ENCODE measurements around the gene FETUB. TPM values are rescaled to one million over a fixed set of nuclear protein-coding genes. Genes with fewer than 3 reads are reported as not detected.
"Not testable (repeated sequence)": the region's sequence is repeated elsewhere in the genome, so short reads cannot be mapped to it uniquely, and the experiment has no call there.

The FETUB gene
- total RNA-seq, 1 experiment from 2014 or later: not detected

- DNase-seq (ENCODE audit: unreplicated experiment): no peak
- peaks cover 10% of the 10 kb centered on the region for H3K4me1 Mint-ChIP-seq (ENCODE audit: insufficient read depth, unreplicated experiment)
- POLR2A ChIA-PET: interaction anchor here (0.7 to 3.1 kb wide), 8 partner anchors 8 to 150 kb away, joined by 3 to 11 read pairs (median 4); partner anchors contain the start of genes EIF4A2 and TBCCD1
- no TSS peak for BruUV-seq (replicated peaks)
- TF ChIP-seq CTCF (IDR thresholded peaks at IDR 0.05; ENCODE audit: unreplicated experiment): no peak
- no peaks in the 10 kb centered on the region for H3K36me3 Mint-ChIP-seq (ENCODE audit: insufficient read depth, unreplicated experiment)
- no peak overlapping the region for H3K27ac Mint-ChIP-seq (ENCODE audit: low read depth, unreplicated experiment)
- H3K27me3 Mint-ChIP-seq (ENCODE audit: insufficient read depth, unreplicated experiment): no peaks in the 10 kb centered on the region
- CTCF ChIA-PET: interaction anchor here (1.0 to 1.6 kb wide), 3 partner anchors 17 to 19 kb away, joined by 3 to 7 read pairs (median 4); no protein-coding TSS in a partner anchor
- intact Hi-C loops (cut with micrococcal nuclease): no loop called here
- no peaks in the 10 kb centered on the region for H3K9me3 Mint-ChIP-seq (ENCODE audit: unreplicated experiment)
- no peak overlapping the region for H3K4me3 Mint-ChIP-seq (ENCODE audit: unreplicated experiment)
Observed at GRCh38 chr3:186633481-186633880, 6.7 kb upstream of the FETUB start.

GRCh38 chr3:186634207-186634606, 6.0 kb upstream of the FETUB start:
- POLR2A ChIA-PET: interaction anchor here (1.5 to 3.1 kb wide), 2 partner anchors 44 to 149 kb away, joined by 4 to 11 read pairs; partner anchors contain the start of gene EIF4A2
- H3K9me3 Mint-ChIP-seq (ENCODE audit: unreplicated experiment); H3K27ac Mint-ChIP-seq (ENCODE audit: low read depth, unreplicated experiment); intact Hi-C loops (cut with micrococcal nuclease); H3K4me3 Mint-ChIP-seq (ENCODE audit: unreplicated experiment); H3K36me3 Mint-ChIP-seq (ENCODE audit: insufficient read depth, unreplicated experiment); DNase-seq (ENCODE audit: unreplicated experiment); BruUV-seq (replicated peaks); H3K27me3 Mint-ChIP-seq (ENCODE audit: insufficient read depth, unreplicated experiment): not testable (repeated sequence)
- H3K4me1 Mint-ChIP-seq (ENCODE audit: insufficient read depth, unreplicated experiment): peaks cover 13% of the 10 kb centered on the region
- CTCF ChIA-PET: interaction anchor here (1.1 to 3.5 kb wide), 3 partner anchors 17 to 20 kb away, joined by 3 to 18 read pairs (median 7); no protein-coding TSS in a partner anchor

DNA sequence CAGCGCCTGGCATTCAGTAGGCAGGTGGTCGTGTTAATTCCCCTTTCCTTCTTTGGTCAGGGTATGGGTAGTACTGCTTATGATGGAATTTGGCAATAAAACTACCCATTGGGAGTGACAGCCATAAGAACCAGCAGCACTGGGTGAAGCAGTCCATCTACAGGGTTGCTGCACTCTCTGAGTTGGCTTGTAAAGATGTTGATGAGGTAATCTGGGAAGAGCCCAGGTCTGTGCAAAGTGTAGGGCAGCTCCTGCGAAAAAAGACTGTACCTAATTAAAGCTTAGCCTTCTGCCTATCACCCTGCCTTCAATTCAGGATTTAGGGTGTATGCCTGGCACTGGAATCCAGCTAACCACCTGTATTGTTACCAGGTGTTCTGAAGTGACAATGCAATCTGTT, 4.7 kb upstream of the FETUB start:
- H3K27me3 Mint-ChIP-seq (ENCODE audit: insufficient read depth, unreplicated experiment): no peaks in the 10 kb centered on the region

DNA sequence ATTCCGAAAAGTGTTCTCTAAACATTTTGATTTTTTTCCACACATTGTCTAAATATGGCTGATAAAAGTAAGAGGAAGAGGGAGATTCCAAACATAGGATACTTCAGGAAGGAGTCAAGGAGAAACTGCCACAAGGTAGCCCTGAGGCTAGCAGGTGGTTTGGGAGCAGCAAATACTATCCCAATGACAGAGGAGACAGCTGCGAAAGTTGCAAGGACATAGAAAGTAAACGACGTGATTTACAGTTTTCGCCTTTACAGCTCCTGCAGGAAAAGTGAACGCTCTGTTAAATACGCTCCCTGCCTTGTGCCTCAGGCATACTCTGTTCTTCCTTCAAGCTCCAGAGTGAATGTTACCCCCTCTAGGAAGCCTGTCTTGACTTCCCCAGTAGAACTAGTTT, 3.7 kb upstream of the FETUB start:
- BruUV-seq (replicated peaks): no TSS peak
- no peaks in the 10 kb centered on the region for H3K36me3 Mint-ChIP-seq (ENCODE audit: insufficient read depth, unreplicated experiment)
- POLR2A ChIA-PET: interaction anchor here (1.1 to 2.4 kb wide), 2 partner anchors 11 to 147 kb away, joined by 3 to 11 read pairs; partner anchors contain the start of gene EIF4A2
- H3K27ac Mint-ChIP-seq (ENCODE audit: low read depth, unreplicated experiment): no peak overlapping the region
- intact Hi-C loops (cut with micrococcal nuclease): no loop called here
- peaks cover 34% of the 10 kb centered on the region for H3K4me1 Mint-ChIP-seq (ENCODE audit: insufficient read depth, unreplicated experiment)
- H3K27me3 Mint-ChIP-seq (ENCODE audit: insufficient read depth, unreplicated experiment): no peaks in the 10 kb centered on the region
- no peaks in the 10 kb centered on the region for H3K9me3 Mint-ChIP-seq (ENCODE audit: unreplicated experiment)
- H3K4me3 Mint-ChIP-seq (ENCODE audit: unreplicated experiment): no peak overlapping the region
- no peak for TF ChIP-seq CTCF (IDR thresholded peaks at IDR 0.05; ENCODE audit: unreplicated experiment)
- CTCF ChIA-PET: interaction anchor here (1.2 to 3.5 kb wide), 2 partner anchors 19 to 185 kb away, joined by 4 to 18 read pairs; no protein-coding TSS in a partner anchor
- DNase-seq (ENCODE audit: unreplicated experiment): no peak

More for the DNA sequence above, 4.7 kb upstream of the FETUB start:
- Mint-ChIP-seq H3K36me3 (ENCODE audit: insufficient read depth, unreplicated experiment) (no peaks in the 10 kb centered on the region), H3K4me1 (ENCODE audit: insufficient read depth, unreplicated experiment) (peaks cover 24% of the 10 kb centered on the region), H3K9me3 (ENCODE audit: unreplicated experiment) (no peaks in the 10 kb centered on the region), H3K27ac (ENCODE audit: low read depth, unreplicated experiment) (no peak overlapping the region), H3K4me3 (ENCODE audit: unreplicated experiment) (no peak overlapping the region)
- TF ChIP-seq CTCF (IDR thresholded peaks at IDR 0.05; ENCODE audit: unreplicated experiment): no peak
- CTCF ChIA-PET: interaction anchor here (1.2 to 3.5 kb wide), 2 partner anchors 18 to 186 kb away, joined by 4 to 18 read pairs; no protein-coding TSS in a partner anchor
- no peak for DNase-seq (ENCODE audit: unreplicated experiment)
- POLR2A ChIA-PET: interaction anchor here (1.1 kb wide), 1 partner anchor 10 kb away, joined by 3 read pairs; no protein-coding TSS in a partner anchor
- no TSS peak for BruUV-seq (replicated peaks)
- intact Hi-C loops (cut with micrococcal nuclease): no loop called here

All from MCF 10A (cell line).